Mucosa of descending colon (tissue), 3 donors: ENCODE results near the gene NUDT13. TPM values are rescaled to one million over a fixed set of nuclear protein-coding genes. Genes with fewer than 3 reads are reported as not detected.

Source experiments
- ATAC-seq: fragments of 200-7000 bp; cut with Tn5 transposase; one replicate; pipeline ENCODE4 v1.9.1; 2020; ENCODE audit warnings: mild to moderate bottlenecking, moderate library complexity
- DNase-seq, 3 donors: peaks; one replicate each; pipeline ENCODE4 v3.0.0-alpha.2; 2020
- H3K36me3 ChIP-seq: fragments of 200-600 bp; one replicate; pipeline ENCODE4 v1.8.0; 2021; ENCODE audit warnings: low read depth, mild to moderate bottlenecking
- H3K4me1 ChIP-seq: fragments of 200-600 bp; one replicate; pipeline ENCODE4 v1.8.0; 2021; ENCODE audit warnings: low read depth, mild to moderate bottlenecking
- H3K4me3 ChIP-seq: fragments of 200-600 bp; one replicate; pipeline ENCODE4 v1.8.0; 2021; ENCODE audit warnings: mild to moderate bottlenecking
- H3K9me3 ChIP-seq: fragments of 200-600 bp; one replicate; pipeline ENCODE4 v1.8.0; 2021; ENCODE audit warnings: mild to moderate bottlenecking
- CTCF ChIP-seq: fragments of 200-600 bp; IDR thresholded peaks from one replicate; pipeline ENCODE4 v1.8.0; 2022; ENCODE audit warnings: antibody characterized with exemption, mild to moderate bottlenecking
- intact Hi-C, 2 donors: fragments of 100-400 bp; cut with DNase I in 1 of 2; cut with micrococcal nuclease in 1 of 2; formaldehyde crosslinking; loops; one replicate each; pipeline versions ENCODE4 v1.11.0 to v1.11.1; 2022; cut with DNase I, micrococcal nuclease
- total RNA-seq, 3 donors: library from RNA; stranded (reverse); fragmentation: NEBNext Ultra II Directional in 2 of 3; extraction: Animal tissue kit (Norgen Biotek cat#: 25700) in 2 of 3; gene quantifications; one replicate each; pipeline versions ENCODE4 v1.2.1 to v1.2.4, GENCODE V29; 2021 to 2023
- donor health status: DM: no; HTN: no; CAD: no; lungs with moderate emphysema.
- donor health status: DM: no; HTN: no; CAD: no.
- donor health status: DM: no; HTN: yes; CAD: no.

NUDT13 gene
- total RNA-seq, 3 donors from 2014 or later = 3.5 to 5.1 (median 3.6) TPM

GRCh38 chr10:73095481-73096021 lies 14.7 kb upstream of the NUDT13 start:
- no peak for TF ChIP-seq CTCF
- intact Hi-C loops = no loop called here
- no peaks in the 10 kb centered on the region for H3K36me3 ChIP-seq
- ATAC-seq (no peak), DNase-seq (peak in 1 of 3 donors; percentile 70)
- peaks cover 9% of the 10 kb centered on the region for H3K4me1 ChIP-seq
- H3K9me3 ChIP-seq = no peaks in the 10 kb centered on the region
- H3K4me3 ChIP-seq = peak overlapping the region; percentile 67

- H3K4me1 ChIP-seq = peaks cover 9% of the 10 kb centered on the region
- H3K36me3 ChIP-seq = no peaks in the 10 kb centered on the region
- H3K4me3 ChIP-seq = peak overlapping the region; percentile 67
- no peaks in the 10 kb centered on the region for H3K9me3 ChIP-seq
- TF ChIP-seq CTCF = no peak
- peak; percentile 65 for ATAC-seq
- DNase-seq = peak; percentile 73 to 85 (median 77)
- intact Hi-C loops = no loop called here
Measured at GRCh38 chr10:73096041-73096448, 14.2 kb upstream of the NUDT13 start.

GRCh38 chr10:73096449-73097304 lies 13.6 kb upstream of the NUDT13 start, which contains the start of gene P4HA1:
P4HA1 (minus strand) TSS chr10:73096866; CDS start chr10:73074883, 21,983 bp downstream.
- DNase-seq (peak; percentile 98 to 99 (median 99)), ATAC-seq (peak; percentile 95)
- peak; percentile 65 for TF ChIP-seq CTCF
- H3K9me3 ChIP-seq = no peaks in the 10 kb centered on the region
- peaks cover 9% of the 10 kb centered on the region for H3K4me1 ChIP-seq
- no peaks in the 10 kb centered on the region for H3K36me3 ChIP-seq
- H3K4me3 ChIP-seq = peak within 1 kb of the TSS; percentile 67
- intact Hi-C loops = no loop called here

- H3K4me1 ChIP-seq = peaks cover 9% of the 10 kb centered on the region
- no peak overlapping the region for H3K4me3 ChIP-seq
- intact Hi-C loops = no loop called here
- H3K36me3 ChIP-seq = no peaks in the 10 kb centered on the region
- TF ChIP-seq CTCF = no peak
- ATAC-seq = no peak
- no peaks in the 10 kb centered on the region for H3K9me3 ChIP-seq
- no peak for DNase-seq
Measured at GRCh38 chr10:73097305-73097670, 13.0 kb upstream of the NUDT13 start.

- TF ChIP-seq CTCF = no peak
- Histone ChIP-seq H3K9me3 (no peaks in the 10 kb centered on the region), H3K4me1 (peaks cover 8% of the 10 kb centered on the region), H3K4me3 (no peak overlapping the region), H3K36me3 (no peaks in the 10 kb centered on the region)
- DNase-seq (no peak), ATAC-seq (no peak)
- intact Hi-C loops = no loop called here
Measured at GRCh38 chr10:73099141-73099540, 11.1 kb upstream of the NUDT13 start.
